HCT116 (cell line): Measurements from ENCODE around the gene CREBZF. TPM values are rescaled to one million over a fixed set of nuclear protein-coding genes. Genes with fewer than 3 reads are reported as not detected.

ENCODE experiments used
- ATAC-seq: fragments of 200-7000 bp; cut with Tn5 transposase; 2 replicates; pipeline ENCODE4 v1.9.1; 2020; ENCODE audit warnings: mild to moderate bottlenecking, moderate library complexity
- BruUV-seq: library from RNA; stranded (reverse); fragments of 400-500 nt; replicated peaks from 2 replicates; lab custom pipeline; 2021; lab: Mats Ljungman, UMichigan
- CTCF ChIA-PET: fragments of 300-600 bp; sonication (Branson Sonifier 250); formaldehyde crosslinking; loops from one replicate; lab custom pipeline; 2021; ENCODE audit warnings: antibody characterized with exemption; lab: Charles Lee
- POLR2A ChIA-PET: fragments of 300-600, 350-600 bp; sonication (Branson Sonifier 250); formaldehyde crosslinking; loops from one replicate; lab custom pipeline; 2021; ENCODE audit warnings: antibody characterized with exemption; lab: Charles Lee
- RAD21 ChIA-PET, 2 experiments: fragments of 300-600 bp; sonication (Branson Sonifier 250); formaldehyde crosslinking; loops; one replicate each; lab custom pipeline; 2023; ENCODE audit warnings: low total read pairs in 2 of 2; ENCODE audit not compliant: uncharacterized antibody in 2 of 2, unreplicated experiment in 2 of 2, low non-redundant PET in 1 of 2; lab: Charles Lee
- DNase-seq: peaks from one replicate; pipeline ENCODE4 v3.0.0-alpha.2; 2010; ENCODE audit warnings: low read depth, low spot score
- H2AFZ ChIP-seq: fragments of 200-600 bp; shearing (Covaris generic), sonication (generic); 2 replicates; pipeline ENCODE4 v1.6.1; 2017; ENCODE audit warnings: low read depth, mixed run types, mixed read lengths, antibody characterized with exemption, low read length; ENCODE audit not compliant: poor library complexity, severe bottlenecking
- H3K27ac ChIP-seq: 2 replicates; pipeline ENCODE4 v1.5.1; 2012; ENCODE audit warnings: low read depth, low read length
- H3K27me3 ChIP-seq: fragments of 200-600 bp; sonication (generic); 2 replicates; pipeline ENCODE4 v1.6.1; 2016; ENCODE audit warnings: mixed run types, low read length, mixed read lengths; ENCODE audit not compliant: insufficient read depth
- H3K36me3 ChIP-seq, 2 experiments: fragments of 200-500 bp in 1 of 2; fragments of 200-600 bp in 1 of 2; sonication (Bioruptor generic) in 1 of 2; sonication (generic) in 1 of 2; 2 replicates each; pipeline versions ENCODE4 v1.5.1 to v1.6.1; 2014 to 2016; ENCODE audit warnings: low read length in 2 of 2, inconsistent platforms in 1 of 2, mixed read lengths in 1 of 2, mixed run types in 1 of 2; ENCODE audit not compliant: insufficient read depth in 2 of 2, control insufficient read depth in 1 of 2
- H3K4me1 ChIP-seq, 2 experiments: fragments of 200-600 bp in 1 of 2; sonication (generic) in 1 of 2; 2 replicates each; pipeline versions ENCODE4 v1.5.1 to v1.6.1; 2012 to 2017; ENCODE audit warnings: low read length in 2 of 2, inconsistent platforms in 1 of 2, mild to moderate bottlenecking in 1 of 2, mixed read lengths in 1 of 2, mixed run types in 1 of 2, moderate library complexity in 1 of 2; ENCODE audit not compliant: insufficient read depth in 2 of 2, control insufficient read depth in 1 of 2
- H3K4me2 ChIP-seq: fragments of 200-600 bp; sonication (generic); 2 replicates; pipeline ENCODE4 v1.6.1; 2017; ENCODE audit warnings: mixed run types, low read length, mixed read lengths
- H3K4me3 ChIP-seq, 2 experiments: fragments of 200-600 bp in 1 of 2; sonication (generic) in 1 of 2; replicated peaks in 1 of 2; 2 replicates each; pipeline ENCODE4 v1.5.1; 2011 to 2016; ENCODE audit warnings: low read length in 2 of 2, control low read depth in 1 of 2, low read depth in 1 of 2, mild to moderate bottlenecking in 1 of 2, mixed read lengths in 1 of 2, mixed run types in 1 of 2
- H3K79me2 ChIP-seq: fragments of 200-600 bp; sonication (generic); 2 replicates; pipeline ENCODE4 v1.6.1; 2017; ENCODE audit warnings: mild to moderate bottlenecking, mixed run types, low read length, moderate library complexity, mixed read lengths; ENCODE audit not compliant: insufficient read depth
- H3K9ac ChIP-seq: fragments of 200-600 bp; sonication (generic); 2 replicates; pipeline ENCODE4 v1.6.1; 2016; ENCODE audit warnings: low read length, mixed read lengths
- H3K9me2 ChIP-seq: fragments of 200-600 bp; sonication (generic), shearing (Covaris generic); 2 replicates; pipeline ENCODE4 v1.6.1; 2017; ENCODE audit warnings: mixed run types, mild to moderate bottlenecking, moderate library complexity; ENCODE audit not compliant: insufficient read depth
- H3K9me3 ChIP-seq, 2 experiments: fragments of 200-500 bp in 1 of 2; fragments of 200-600 bp in 1 of 2; sonication (Bioruptor generic) in 1 of 2; sonication (generic) in 1 of 2; 2 replicates each; pipeline ENCODE4 v1.6.1; 2014 to 2017; ENCODE audit warnings: low read length in 2 of 2, mixed read lengths in 2 of 2, inconsistent platforms in 1 of 2, low read depth in 1 of 2, mild to moderate bottlenecking in 1 of 2, mixed run types in 1 of 2, moderate library complexity in 1 of 2; ENCODE audit not compliant: control insufficient read depth in 1 of 2, insufficient read depth in 1 of 2
- H4K20me1 ChIP-seq: fragments of 200-600 bp; sonication (generic), shearing (Covaris generic); 2 replicates; pipeline ENCODE4 v1.6.1; 2017; ENCODE audit warnings: mixed run types, mild to moderate bottlenecking, moderate library complexity; ENCODE audit not compliant: insufficient read depth
- CBX3 ChIP-seq: IDR thresholded peaks from 2 replicates; pipeline ENCODE4 v1.6.1; 2012; ENCODE audit warnings: low read depth
- CEBPB ChIP-seq: IDR thresholded peaks from 2 replicates; pipeline ENCODE4 v1.6.1; 2012; ENCODE audit warnings: low read depth
- EGR1 ChIP-seq: IDR thresholded peaks from 2 replicates; pipeline ENCODE4 v1.6.1; 2012; ENCODE audit warnings: low read depth
- ELF1 ChIP-seq: IDR thresholded peaks from 2 replicates; pipeline ENCODE4 v1.6.1; 2012; ENCODE audit warnings: low read depth, borderline replicate concordance
- EZH2 ChIP-seq: fragments of 200-600 bp; sonication (generic); IDR thresholded peaks from 2 replicates; pipeline ENCODE4 v1.6.1; 2017; ENCODE audit warnings: antibody characterized with exemption, mixed run types
- JUND ChIP-seq: IDR thresholded peaks from 2 replicates; pipeline ENCODE4 v1.6.1; 2012
- POLR2A ChIP-seq: IDR thresholded peaks from 2 replicates; pipeline ENCODE4 v1.7.0; 2011; ENCODE audit warnings: borderline replicate concordance; ENCODE audit not compliant: insufficient read depth, insufficient read length; ENCODE audit errors: extremely low read depth
- POLR2AphosphoS5 ChIP-seq: IDR thresholded peaks from 2 replicates; pipeline ENCODE4 v1.6.1; 2011; ENCODE audit warnings: mild to moderate bottlenecking, low read depth, low read length, moderate library complexity
- RAD21 ChIP-seq: IDR thresholded peaks from 2 replicates; pipeline ENCODE4 v1.6.1; 2012; ENCODE audit warnings: low read depth, mild to moderate bottlenecking
- SP1 ChIP-seq: IDR thresholded peaks from 2 replicates; pipeline ENCODE4 v1.6.1; 2012; ENCODE audit warnings: low read depth
- TCF7L2 ChIP-seq: IDR thresholded peaks from 2 replicates; pipeline ENCODE4 v1.7.0; 2011; ENCODE audit warnings: borderline replicate concordance, inconsistent platforms; ENCODE audit not compliant: insufficient read depth, insufficient read length; ENCODE audit errors: extremely low read depth
- YY1 ChIP-seq: IDR thresholded peaks from 2 replicates; pipeline ENCODE4 v1.6.1; 2011; ENCODE audit warnings: low read length, low read depth, moderate library complexity, mild to moderate bottlenecking; ENCODE audit not compliant: insufficient replicate concordance; ENCODE audit errors: extremely low read depth
- ZFX ChIP-seq: fragments of 450-650 bp; IDR thresholded peaks from 2 replicates; pipeline ENCODE4 v1.6.1; 2017
- intact Hi-C: fragments of 100-400 bp; cut with micrococcal nuclease; formaldehyde crosslinking; loops from 2 replicates; pipeline ENCODE4 v1.10.0; 2022
- total RNA-seq: library from RNA; stranded (reverse); gene quantifications from one replicate; pipeline ENCODE4 v1.2.1, GENCODE V29; 2021; ENCODE audit not compliant: unreplicated experiment
- TF ChIP-seq, protein P1 (sequence below): IDR thresholded peaks from 2 replicates; pipeline ENCODE4 v1.6.1; 2012
- TF ChIP-seq, protein P2 (sequence below): IDR thresholded peaks from 2 replicates; pipeline ENCODE4 v1.6.1; 2012
- TF ChIP-seq, protein P3 (sequence below): IDR thresholded peaks from 2 replicates; pipeline ENCODE4 v1.6.1; 2012; ENCODE audit warnings: low read depth

Gene CREBZF
- total RNA-seq, 1 experiment from 2014 or later = 40.2 TPM

DNA sequence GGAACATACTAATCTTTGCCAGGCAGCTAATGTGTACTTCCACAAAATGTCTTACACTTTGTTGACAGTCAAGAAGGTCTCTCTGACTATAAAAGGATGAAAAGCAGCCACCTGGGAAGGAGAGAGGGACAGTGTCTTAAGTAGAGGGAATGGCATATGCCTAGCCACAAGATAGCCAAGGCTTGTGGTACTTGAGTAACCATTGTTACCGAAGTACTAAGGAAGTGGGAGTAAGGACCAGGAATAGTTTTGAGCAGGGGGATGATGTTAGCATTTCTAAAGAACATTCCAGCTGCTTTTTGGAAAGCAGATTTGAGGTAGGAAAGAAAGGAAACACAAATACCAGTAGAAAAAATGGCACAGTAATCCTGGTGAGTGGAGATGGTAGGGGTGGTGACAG is 13.8 kb downstream of the CREBZF start:
- peaks cover 44% of the 10 kb centered on the region for H3K79me2 ChIP-seq
- no TSS peak for BruUV-seq
- intact Hi-C loops = no loop called here
- no peak overlapping the region for H3K9ac ChIP-seq
- RAD21 ChIA-PET = no interaction called here
- peaks cover 0 to 10% of the 10 kb centered on the region in 2 experiments; a peak in 3 of 4 replicates for H3K36me3 ChIP-seq
- no peak overlapping the region for H3K4me2 ChIP-seq
- DNase-seq (no peak), ATAC-seq (no peak)
- no peak overlapping the region for H3K27ac ChIP-seq
- TF ChIP-seq, protein P1, sequence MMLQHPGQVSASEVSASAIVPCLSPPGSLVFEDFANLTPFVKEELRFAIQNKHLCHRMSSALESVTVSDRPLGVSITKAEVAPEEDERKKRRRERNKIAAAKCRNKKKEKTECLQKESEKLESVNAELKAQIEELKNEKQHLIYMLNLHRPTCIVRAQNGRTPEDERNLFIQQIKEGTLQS = no peak
- TF ChIP-seq CBX3 = no peak
- no peak for TF ChIP-seq RAD21
- no peak for TF ChIP-seq SP1
- no peak for TF ChIP-seq ELF1
- no peaks in the 10 kb centered on the region for H4K20me1 ChIP-seq
- no peak overlapping the region for H2AFZ ChIP-seq
- peaks cover 4 to 15% of the 10 kb centered on the region in 2 experiments; a peak in 3 of 4 replicates for H3K4me1 ChIP-seq
- H3K9me2 ChIP-seq = no peaks in the 10 kb centered on the region
- no peak overlapping the region for H3K4me3 ChIP-seq
- CTCF ChIA-PET = no interaction called here
- H3K9me3 ChIP-seq = no peaks in the 10 kb centered on the region
- H3K27me3 ChIP-seq = no peaks in the 10 kb centered on the region
- POLR2A ChIA-PET = interaction anchor here (2.1 kb wide), 1 partner anchor 13 kb away, joined by 9 read pairs; the partner anchor contains the start of gene CREBZF

DNA sequence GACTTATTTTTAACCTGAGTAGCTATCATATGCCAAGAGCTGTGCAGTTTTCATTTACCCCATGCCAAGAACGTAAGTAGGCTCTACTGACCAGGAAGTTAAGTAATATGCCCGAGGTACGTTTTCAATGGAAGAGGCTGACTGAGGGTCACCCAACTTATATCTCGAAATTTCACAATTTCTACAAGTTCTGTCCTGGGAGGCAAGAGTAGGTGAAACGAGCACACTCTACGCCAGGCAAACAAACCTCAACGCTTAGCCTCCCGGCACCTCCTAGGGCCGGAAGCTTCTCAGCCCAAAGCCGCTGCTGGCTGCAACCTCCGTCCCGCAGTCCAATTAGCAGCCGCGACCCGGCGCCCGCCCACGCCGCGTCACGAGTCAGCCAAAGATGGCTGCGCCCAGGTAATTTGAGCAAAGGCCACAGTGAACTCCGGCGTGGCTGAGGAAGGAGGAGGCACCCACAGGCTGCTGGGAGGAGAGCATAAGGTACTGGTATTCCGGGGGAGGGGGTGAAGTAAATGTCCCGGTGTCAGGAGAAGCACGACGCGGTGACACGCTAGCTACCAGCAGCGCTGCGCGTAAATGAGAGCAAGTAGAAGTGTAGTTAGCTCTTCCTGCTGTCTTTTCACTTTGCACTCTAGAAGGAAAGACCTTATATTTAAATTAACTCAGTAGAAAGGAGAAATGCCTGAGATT is 17.2 kb downstream of the CREBZF start, which contains the start of gene TMEM126A:
TSS of gene TMEM126A (plus strand) at position 364 of the 696 bp plus-strand sequence. CDS start 2,289 bp downstream, outside the sequence.
- H3K4me2 ChIP-seq = peak within 1 kb of the TSS; percentile 90
- 0 out of 4 replicates have a peak, but pooled peaks cover 0 to 3% of the 10 kb centered on the region in 2 experiments for H3K36me3 ChIP-seq
- intact Hi-C loops = no loop called here
- no TSS peak for BruUV-seq
- no peaks in the 10 kb centered on the region for H3K9me2 ChIP-seq
- peak within 1 kb of the TSS; percentile 70 to 86 for H3K4me3 ChIP-seq
- H3K27ac ChIP-seq = peak within 1 kb of the TSS; percentile 55
- peaks cover 4 to 15% of the 10 kb centered on the region in 2 experiments; a peak in 3 of 4 replicates for H3K4me1 ChIP-seq
- H3K9ac ChIP-seq = peak within 1 kb of the TSS; percentile 84
- POLR2A ChIA-PET = interaction anchor here (0.9 to 1.8 kb wide), 7 partner anchors 8 to 20 kb away, joined by 3 to 9 read pairs (median 4); partner anchors contain the start of genes CREBZF and TMEM126B
- CTCF ChIA-PET = interaction anchor here (0.7 to 1.5 kb wide), 2 partner anchors 207 to 546 kb away, joined by 3 to 4 read pairs; partner anchors contain the start of gene CCDC83
- no peaks in the 10 kb centered on the region for H4K20me1 ChIP-seq
- peak within 1 kb of the TSS; percentile 77 for H2AFZ ChIP-seq
- no peaks in the 10 kb centered on the region for H3K9me3 ChIP-seq
- H3K79me2 ChIP-seq = peaks cover 18% of the 10 kb centered on the region
- DNase-seq = peak; percentile 81
- ATAC-seq = peak; percentile 96
- RAD21 ChIA-PET = interaction anchor here in 1 of 2 experiments (0.7 kb wide), 1 partner anchor 20 kb away, joined by 3 read pairs; no protein-coding TSS in a partner anchor
- H3K27me3 ChIP-seq = no peaks in the 10 kb centered on the region
- TF ChIP-seq POLR2AphosphoS5 = peak; percentile 96
- TF ChIP-seq, protein P1 = no peak
- peak; percentile 75 for TF ChIP-seq CBX3
- TF ChIP-seq EGR1 = peak; percentile 96
- TF ChIP-seq TCF7L2 = peak; percentile 22
- no peak for TF ChIP-seq JUND
- peak; percentile 65 for TF ChIP-seq ZFX
- peak; percentile 98 for TF ChIP-seq YY1
- TF ChIP-seq, protein P2, sequence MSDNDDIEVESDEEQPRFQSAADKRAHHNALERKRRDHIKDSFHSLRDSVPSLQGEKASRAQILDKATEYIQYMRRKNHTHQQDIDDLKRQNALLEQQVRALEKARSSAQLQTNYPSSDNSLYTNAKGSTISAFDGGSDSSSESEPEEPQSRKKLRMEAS = peak; percentile 75
- TF ChIP-seq, protein P3, sequence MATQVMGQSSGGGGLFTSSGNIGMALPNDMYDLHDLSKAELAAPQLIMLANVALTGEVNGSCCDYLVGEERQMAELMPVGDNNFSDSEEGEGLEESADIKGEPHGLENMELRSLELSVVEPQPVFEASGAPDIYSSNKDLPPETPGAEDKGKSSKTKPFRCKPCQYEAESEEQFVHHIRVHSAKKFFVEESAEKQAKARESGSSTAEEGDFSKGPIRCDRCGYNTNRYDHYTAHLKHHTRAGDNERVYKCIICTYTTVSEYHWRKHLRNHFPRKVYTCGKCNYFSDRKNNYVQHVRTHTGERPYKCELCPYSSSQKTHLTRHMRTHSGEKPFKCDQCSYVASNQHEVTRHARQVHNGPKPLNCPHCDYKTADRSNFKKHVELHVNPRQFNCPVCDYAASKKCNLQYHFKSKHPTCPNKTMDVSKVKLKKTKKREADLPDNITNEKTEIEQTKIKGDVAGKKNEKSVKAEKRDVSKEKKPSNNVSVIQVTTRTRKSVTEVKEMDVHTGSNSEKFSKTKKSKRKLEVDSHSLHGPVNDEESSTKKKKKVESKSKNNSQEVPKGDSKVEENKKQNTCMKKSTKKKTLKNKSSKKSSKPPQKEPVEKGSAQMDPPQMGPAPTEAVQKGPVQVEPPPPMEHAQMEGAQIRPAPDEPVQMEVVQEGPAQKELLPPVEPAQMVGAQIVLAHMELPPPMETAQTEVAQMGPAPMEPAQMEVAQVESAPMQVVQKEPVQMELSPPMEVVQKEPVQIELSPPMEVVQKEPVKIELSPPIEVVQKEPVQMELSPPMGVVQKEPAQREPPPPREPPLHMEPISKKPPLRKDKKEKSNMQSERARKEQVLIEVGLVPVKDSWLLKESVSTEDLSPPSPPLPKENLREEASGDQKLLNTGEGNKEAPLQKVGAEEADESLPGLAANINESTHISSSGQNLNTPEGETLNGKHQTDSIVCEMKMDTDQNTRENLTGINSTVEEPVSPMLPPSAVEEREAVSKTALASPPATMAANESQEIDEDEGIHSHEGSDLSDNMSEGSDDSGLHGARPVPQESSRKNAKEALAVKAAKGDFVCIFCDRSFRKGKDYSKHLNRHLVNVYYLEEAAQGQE = no peak
- peak; percentile 90 for TF ChIP-seq POLR2A
- no peak for TF ChIP-seq EZH2
- TF ChIP-seq CEBPB = peak; percentile 50; the same call in 1 of the 2 replicates
